GM23338 (cell line): ENCODE measurements around the gene POLE4. TPM values are rescaled to one million over a fixed set of nuclear protein-coding genes. Genes with fewer than 3 reads are reported as not detected.

Experiments
- ATAC-seq: fragments of 200-7000 bp; cut with Tn5 transposase; 3 replicates; pipeline ENCODE4 v1.9.1; 2020
- DNase-seq: peaks from one replicate; pipeline ENCODE4 v3.0.0-alpha.2; 2015; ENCODE audit warnings: low spot score
- H2AFZ ChIP-seq: fragments of 200-600 bp; sonication (generic); 2 replicates; pipeline ENCODE4 v1.8.0; 2016; ENCODE audit warnings: antibody characterized with exemption, mild to moderate bottlenecking, moderate library complexity
- H3F3A ChIP-seq: fragments of 200-600 bp; sonication (generic); replicated peaks from 2 replicates; pipeline ENCODE4 v1.8.0; 2017; ENCODE audit warnings: antibody characterized with exemption, mixed run types, low read depth
- H3K27ac ChIP-seq: fragments of 200-600 bp; sonication (generic); 2 replicates; pipeline ENCODE4 v1.6.1; 2016; ENCODE audit warnings: low read depth
- H3K27me3 ChIP-seq: fragments of 200-600 bp; sonication (generic); 2 replicates; pipeline ENCODE4 v1.8.0; 2016; ENCODE audit warnings: mild to moderate bottlenecking, mixed run types, moderate library complexity; ENCODE audit not compliant: insufficient read depth
- H3K36me3 ChIP-seq: fragments of 200-600 bp; sonication (generic); 2 replicates; pipeline ENCODE4 v1.8.0; 2016; ENCODE audit warnings: mild to moderate bottlenecking; ENCODE audit not compliant: insufficient read depth
- H3K4me1 ChIP-seq: fragments of 200-600 bp; sonication (generic); 2 replicates; pipeline ENCODE4 v1.8.0; 2016; ENCODE audit warnings: mild to moderate bottlenecking, moderate library complexity; ENCODE audit not compliant: insufficient read depth
- H3K4me2 ChIP-seq: fragments of 200-600 bp; sonication (generic); 2 replicates; pipeline ENCODE4 v1.7.1; 2017; ENCODE audit warnings: mixed run types
- H3K4me3 ChIP-seq: fragments of 200-600 bp; sonication (generic); 2 replicates; pipeline ENCODE4 v1.6.1; 2016; ENCODE audit warnings: mixed run types
- H3K79me2 ChIP-seq: fragments of 200-600 bp; sonication (generic); replicated peaks from 2 replicates; pipeline ENCODE4 v1.8.0; 2017; ENCODE audit warnings: mild to moderate bottlenecking; ENCODE audit not compliant: insufficient read depth
- H3K9me2 ChIP-seq: fragments of 200-600 bp; sonication (generic); 2 replicates; pipeline ENCODE4 v1.8.0; 2017; ENCODE audit not compliant: insufficient read depth
- H4K20me1 ChIP-seq: fragments of 200-600 bp; sonication (generic); replicated peaks from 2 replicates; pipeline ENCODE4 v1.8.0; 2017; ENCODE audit warnings: mild to moderate bottlenecking; ENCODE audit not compliant: insufficient read depth
- H3K27ac Mint-ChIP-seq: 2 replicates; pipeline ENCODE4 v1.8.0; 2020; ENCODE audit warnings: inconsistent platforms, mild to moderate bottlenecking, moderate library complexity, mixed read lengths
- H3K27me3 Mint-ChIP-seq: 3 replicates; pipeline ENCODE4 v1.8.0; 2022; ENCODE audit warnings: low read depth, mild to moderate bottlenecking, moderate library complexity, mixed read lengths, inconsistent platforms; ENCODE audit not compliant: insufficient read depth, poor library complexity
- H3K36me3 Mint-ChIP-seq: 3 replicates; pipeline ENCODE4 v1.8.0; 2021; ENCODE audit warnings: low read depth, mild to moderate bottlenecking, inconsistent platforms, moderate library complexity, mixed read lengths
- H3K4me1 Mint-ChIP-seq: 3 replicates; pipeline ENCODE4 v1.8.0; 2020; ENCODE audit warnings: mild to moderate bottlenecking, inconsistent platforms, mixed read lengths
- H3K4me3 Mint-ChIP-seq: 3 replicates; pipeline ENCODE4 v1.8.0; 2021; ENCODE audit warnings: moderate library complexity, mild to moderate bottlenecking, inconsistent platforms, mixed read lengths
- H3K9me3 Mint-ChIP-seq: 3 replicates; pipeline ENCODE4 v1.8.0; 2020; ENCODE audit warnings: moderate library complexity, mild to moderate bottlenecking, inconsistent platforms, mixed read lengths
- CREB1 ChIP-seq: fragments of 250-450 bp; sonication (Bioruptor Pico); IDR thresholded peaks from 2 replicates; pipeline ENCODE4 v1.5.0; 2020; ENCODE audit warnings: low read depth, mild to moderate bottlenecking, moderate library complexity
- CTCF ChIP-seq, 2 experiments: fragments of 200-600 bp in 1 of 2; sonication (generic) in 1 of 2; conservative IDR thresholded peaks; 2 replicates each; pipeline versions ENCODE4 v1.5.1 to v1.6.1; 2016 to 2017; ENCODE audit warnings: antibody characterized with exemption in 2 of 2, low read depth in 2 of 2, mild to moderate bottlenecking in 2 of 2, moderate library complexity in 1 of 2
- ETS1 ChIP-seq: IDR thresholded peaks from 2 replicates; pipeline ENCODE4 v1.6.1; 2016; ENCODE audit warnings: antibody characterized with exemption
- EZH2 ChIP-seq: fragments of 200-600 bp; sonication (generic); IDR thresholded peaks from one replicate; pipeline ENCODE4 v1.8.0; 2017; ENCODE audit warnings: antibody characterized with exemption, mild to moderate bottlenecking, low read depth; ENCODE audit not compliant: unreplicated experiment
- EZH2phosphoT487 ChIP-seq: fragments of 200-600 bp; sonication (generic); IDR thresholded peaks from one replicate; pipeline ENCODE4 v1.8.1; 2018; ENCODE audit warnings: antibody characterized with exemption; ENCODE audit not compliant: unreplicated experiment
- JUNB ChIP-seq: IDR thresholded peaks from one replicate; pipeline ENCODE4 v1.6.1; 2016; ENCODE audit warnings: antibody characterized with exemption; ENCODE audit not compliant: unreplicated experiment
- NANOG ChIP-seq: IDR thresholded peaks from 2 replicates; pipeline ENCODE4 v1.6.1; 2016; ENCODE audit warnings: antibody characterized with exemption, borderline replicate concordance
- POLR2AphosphoS5 ChIP-seq: IDR thresholded peaks from 2 replicates; pipeline ENCODE4 v1.6.1; 2016; ENCODE audit warnings: antibody characterized with exemption, low read depth
- REST ChIP-seq: IDR thresholded peaks from one replicate; pipeline ENCODE4 v1.6.1; 2018; ENCODE audit warnings: antibody characterized with exemption; ENCODE audit not compliant: unreplicated experiment
- STAT1 ChIP-seq: IDR thresholded peaks from one replicate; pipeline ENCODE4 v1.6.1; 2016; ENCODE audit warnings: antibody characterized with exemption; ENCODE audit not compliant: unreplicated experiment
- ZNF114 ChIP-seq: fragments of 250-450 bp; sonication (Bioruptor Pico); IDR thresholded peaks from 2 replicates; pipeline ENCODE4 v1.5.0; 2020; ENCODE audit warnings: mild to moderate bottlenecking, moderate library complexity
- ZNF331 ChIP-seq: fragments of 250-450 bp; sonication (Bioruptor Pico); IDR thresholded peaks from 2 replicates; pipeline ENCODE4 v1.5.0; 2020; ENCODE audit warnings: low read depth, mild to moderate bottlenecking, moderate library complexity
- ZNF462 ChIP-seq: fragments of 250-450 bp; sonication (Bioruptor Pico); IDR thresholded peaks from 2 replicates; pipeline ENCODE4 v1.5.0; 2020; ENCODE audit warnings: mild to moderate bottlenecking, moderate library complexity
- polyA plus RNA-seq: library from polyadenylated mRNA; unstranded; fragments of >200 nt; fragmentation: Nextera tagmentation; extraction: Ambion mirVana; gene quantifications from 2 replicates; pipeline ENCODE4 v1.2.1, GENCODE V29; 2016
- total RNA-seq: library from RNA; depleted of rRNA; stranded (reverse); fragments of >200 nt; shearing (Covaris generic); gene quantifications from 2 replicates; pipeline ENCODE4 v1.2.3, GENCODE V29; 2014

The POLE4 gene
- total and polyA plus RNA-seq, 2 experiments from 2014 or later, result 24.4 to 105 TPM

GRCh38 chr2:74938264-74938663, 20.2 kb upstream of the POLE4 start:
- no peaks in the 10 kb centered on the region for H3K36me3 ChIP-seq
- H3K4me3 Mint-ChIP-seq, result no peak overlapping the region
- no peaks in the 10 kb centered on the region for H4K20me1 ChIP-seq
- H3K27ac ChIP-seq, result no peak overlapping the region
- H3K4me2 ChIP-seq, result no peak overlapping the region
- no peak overlapping the region for H2AFZ ChIP-seq
- no peak for TF ChIP-seq ZNF462 (CRISPR knock-in tag)
- no peak for TF ChIP-seq ZNF114 (CRISPR knock-in tag)
- no peak for TF ChIP-seq REST
- TF ChIP-seq EZH2, result no peak
- TF ChIP-seq ZNF331, result no peak
- no peak for TF ChIP-seq CTCF (conservative IDR thresholded peaks at IDR 0.05; ENCODE audit: low read depth in 2 of 2)
- TF ChIP-seq STAT1, result no peak
- TF ChIP-seq CREB1, result no peak
- no peak for TF ChIP-seq ETS1
- no peak for TF ChIP-seq NANOG
- TF ChIP-seq POLR2AphosphoS5, result no peak
- no peak for TF ChIP-seq EZH2phosphoT487
- no peak for TF ChIP-seq JUNB
- H3K36me3 Mint-ChIP-seq, result no peaks in the 10 kb centered on the region
- no peak for ATAC-seq
- no peaks in the 10 kb centered on the region for H3K79me2 ChIP-seq
- H3K27ac Mint-ChIP-seq, result no peak overlapping the region
- no peaks in the 10 kb centered on the region for H3K9me2 ChIP-seq
- H3K4me1 ChIP-seq, result no peaks in the 10 kb centered on the region
- DNase-seq, result no peak
- no peaks in the 10 kb centered on the region for H3F3A ChIP-seq
- H3K27me3 ChIP-seq, result no peaks in the 10 kb centered on the region
- H3K4me3 ChIP-seq, result no peak overlapping the region
- H3K27me3 Mint-ChIP-seq, result no peaks in the 10 kb centered on the region
- H3K4me1 Mint-ChIP-seq, result no peaks in the 10 kb centered on the region; the same call in 2 of the 3 replicates
- H3K9me3 Mint-ChIP-seq, result no peaks in the 10 kb centered on the region
